Ishikawa (cell line): ENCODE results near the gene CPPED1.

Experiments
- CEBPB ChIP-seq: IDR thresholded peaks from 2 replicates; pipeline ENCODE4 v1.6.1; 2012
- CREB1 ChIP-seq: IDR thresholded peaks from 2 replicates; pipeline ENCODE4 v1.6.1; 2012; ENCODE audit warnings: low read depth
- EGR1 ChIP-seq: IDR thresholded peaks from 2 replicates; pipeline ENCODE4 v1.6.1; 2012
- EP300 ChIP-seq: IDR thresholded peaks from 2 replicates; pipeline ENCODE4 v1.6.1; 2012; ENCODE audit warnings: borderline replicate concordance
- FOXM1 ChIP-seq: IDR thresholded peaks from 2 replicates; pipeline ENCODE4 v1.6.1; 2012; ENCODE audit warnings: low read depth, borderline replicate concordance
- NFIC ChIP-seq: IDR thresholded peaks from 2 replicates; pipeline ENCODE4 v1.6.1; 2012
- RAD21 ChIP-seq: IDR thresholded peaks from 2 replicates; pipeline ENCODE4 v1.6.1; 2012; ENCODE audit warnings: low read depth
- TAF1 ChIP-seq: IDR thresholded peaks from 2 replicates; pipeline ENCODE4 v1.6.1; 2012; ENCODE audit warnings: low read depth, mild to moderate bottlenecking
- TCF12 ChIP-seq: IDR thresholded peaks from 2 replicates; pipeline ENCODE4 v1.6.1; 2012; ENCODE audit warnings: low read depth
- TEAD4 ChIP-seq: IDR thresholded peaks from 2 replicates; pipeline ENCODE4 v1.6.1; 2012
- YY1 ChIP-seq: IDR thresholded peaks from 2 replicates; pipeline ENCODE4 v1.6.1; 2012; ENCODE audit warnings: low read depth
- ZBTB7A ChIP-seq: IDR thresholded peaks from 2 replicates; pipeline ENCODE4 v1.6.1; 2012; ENCODE audit warnings: low read depth
- TF ChIP-seq, protein P1 (sequence below): IDR thresholded peaks from 2 replicates; pipeline ENCODE4 v1.6.1; 2012
- TF ChIP-seq, protein P2 (sequence below): IDR thresholded peaks from 2 replicates; pipeline ENCODE4 v1.6.1; 2012
- TF ChIP-seq, protein P3 (sequence below): IDR thresholded peaks from 2 replicates; pipeline ENCODE4 v1.6.1; 2012; ENCODE audit warnings: low read depth, mild to moderate bottlenecking

Gene CPPED1

DNA sequence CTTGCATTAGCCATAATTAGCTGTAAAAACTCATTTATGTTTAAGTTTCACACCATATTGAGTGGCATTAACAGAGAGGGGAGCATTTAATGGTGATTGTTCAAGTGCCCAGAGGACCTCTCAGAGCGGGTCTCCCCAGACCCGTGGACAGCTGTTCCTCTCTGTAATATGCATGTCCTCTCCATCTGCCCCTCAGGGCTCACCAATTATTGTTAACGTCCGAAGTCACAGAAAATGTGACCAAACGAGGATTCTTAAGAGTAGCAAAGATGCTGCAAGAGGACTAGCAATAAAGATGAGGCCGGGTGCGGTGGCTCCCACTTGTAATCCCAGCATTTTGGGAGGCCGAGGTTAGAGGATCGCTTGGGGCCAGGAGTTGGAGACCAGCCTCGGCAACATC is 130.2 kb downstream of the CPPED1 start:
- no peak for TF ChIP-seq TEAD4
- no peak for TF ChIP-seq TCF12
- TF ChIP-seq CEBPB = no peak
- no peak for TF ChIP-seq CREB1

DNA sequence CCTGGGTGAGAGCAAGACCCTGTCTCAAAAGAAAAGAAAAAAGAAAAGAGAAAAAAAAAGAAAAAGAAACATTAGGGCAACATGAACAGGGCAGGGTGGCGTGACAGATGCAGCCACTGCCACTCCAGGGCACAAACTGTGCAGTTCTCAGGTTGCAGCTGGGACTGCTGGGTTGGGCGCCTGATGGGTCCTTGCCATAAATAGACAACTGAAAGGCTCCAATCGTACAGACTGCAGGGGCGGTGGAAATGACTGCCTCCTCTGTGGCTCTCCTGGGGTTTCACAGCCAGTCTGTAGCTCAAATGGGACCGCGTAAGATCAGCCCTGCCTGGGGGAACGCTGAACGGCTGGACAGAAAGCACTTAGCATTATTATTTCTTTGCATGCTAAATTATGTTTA is 130.7 kb downstream of the CPPED1 start:
- TF ChIP-seq TEAD4 (no peak), TAF1 (no peak), ZBTB7A (no peak), EP300 (no peak), CEBPB (no peak), EGR1 (no peak), YY1 (no peak), TCF12 (no peak), RAD21 (no peak), NFIC (no peak)
- TF ChIP-seq, protein P1, sequence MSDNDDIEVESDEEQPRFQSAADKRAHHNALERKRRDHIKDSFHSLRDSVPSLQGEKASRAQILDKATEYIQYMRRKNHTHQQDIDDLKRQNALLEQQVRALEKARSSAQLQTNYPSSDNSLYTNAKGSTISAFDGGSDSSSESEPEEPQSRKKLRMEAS = no peak

DNA sequence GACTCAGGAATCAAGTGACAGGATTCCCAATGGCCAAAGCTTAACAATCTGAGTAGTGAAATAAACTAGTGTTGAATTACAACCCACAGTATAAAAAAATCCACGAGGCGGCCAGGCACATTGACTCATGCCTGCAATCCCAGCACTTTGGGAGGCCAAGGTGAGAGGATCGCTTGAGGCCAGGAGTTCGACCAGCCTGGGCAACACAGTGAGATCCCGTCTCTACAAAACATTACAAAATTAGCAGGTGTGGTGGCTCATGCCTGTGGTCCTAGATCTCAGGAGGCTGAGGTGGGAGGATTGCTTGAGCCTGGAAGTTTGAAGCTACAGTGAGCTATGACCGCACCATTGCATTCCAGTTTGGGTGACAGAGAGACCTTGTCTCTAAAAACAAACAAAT is 133.8 kb downstream of the CPPED1 start:
- TF ChIP-seq EGR1 (no peak), TCF12 (no peak), TAF1 (no peak)

DNA sequence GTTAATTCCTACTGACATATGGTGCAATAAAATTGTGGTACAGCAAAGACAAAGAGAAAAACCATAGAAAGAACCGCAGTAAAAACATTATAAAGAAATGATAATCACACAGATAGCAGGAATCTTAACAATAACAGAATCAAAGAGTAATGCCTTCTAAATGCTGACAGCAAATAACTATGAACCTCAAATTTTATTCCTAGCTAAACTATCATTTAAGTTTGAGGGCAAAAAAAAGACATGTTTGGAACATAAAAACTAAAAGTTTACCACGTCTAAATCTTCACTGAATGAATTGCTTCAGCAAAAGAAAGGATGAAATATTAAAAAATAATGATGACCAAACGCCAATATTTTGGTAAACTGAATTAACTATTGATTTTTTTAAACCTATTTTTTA is 135.8 kb downstream of the CPPED1 start:
- TF ChIP-seq, protein P2, sequence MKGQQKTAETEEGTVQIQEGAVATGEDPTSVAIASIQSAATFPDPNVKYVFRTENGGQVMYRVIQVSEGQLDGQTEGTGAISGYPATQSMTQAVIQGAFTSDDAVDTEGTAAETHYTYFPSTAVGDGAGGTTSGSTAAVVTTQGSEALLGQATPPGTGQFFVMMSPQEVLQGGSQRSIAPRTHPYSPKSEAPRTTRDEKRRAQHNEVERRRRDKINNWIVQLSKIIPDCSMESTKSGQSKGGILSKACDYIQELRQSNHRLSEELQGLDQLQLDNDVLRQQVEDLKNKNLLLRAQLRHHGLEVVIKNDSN = no peak
- TF ChIP-seq CEBPB (no peak), ZBTB7A (no peak), EGR1 (no peak), FOXM1 (no peak), CREB1 (no peak), EP300 (no peak), NFIC (no peak), YY1 (no peak)
- TF ChIP-seq, protein P3, sequence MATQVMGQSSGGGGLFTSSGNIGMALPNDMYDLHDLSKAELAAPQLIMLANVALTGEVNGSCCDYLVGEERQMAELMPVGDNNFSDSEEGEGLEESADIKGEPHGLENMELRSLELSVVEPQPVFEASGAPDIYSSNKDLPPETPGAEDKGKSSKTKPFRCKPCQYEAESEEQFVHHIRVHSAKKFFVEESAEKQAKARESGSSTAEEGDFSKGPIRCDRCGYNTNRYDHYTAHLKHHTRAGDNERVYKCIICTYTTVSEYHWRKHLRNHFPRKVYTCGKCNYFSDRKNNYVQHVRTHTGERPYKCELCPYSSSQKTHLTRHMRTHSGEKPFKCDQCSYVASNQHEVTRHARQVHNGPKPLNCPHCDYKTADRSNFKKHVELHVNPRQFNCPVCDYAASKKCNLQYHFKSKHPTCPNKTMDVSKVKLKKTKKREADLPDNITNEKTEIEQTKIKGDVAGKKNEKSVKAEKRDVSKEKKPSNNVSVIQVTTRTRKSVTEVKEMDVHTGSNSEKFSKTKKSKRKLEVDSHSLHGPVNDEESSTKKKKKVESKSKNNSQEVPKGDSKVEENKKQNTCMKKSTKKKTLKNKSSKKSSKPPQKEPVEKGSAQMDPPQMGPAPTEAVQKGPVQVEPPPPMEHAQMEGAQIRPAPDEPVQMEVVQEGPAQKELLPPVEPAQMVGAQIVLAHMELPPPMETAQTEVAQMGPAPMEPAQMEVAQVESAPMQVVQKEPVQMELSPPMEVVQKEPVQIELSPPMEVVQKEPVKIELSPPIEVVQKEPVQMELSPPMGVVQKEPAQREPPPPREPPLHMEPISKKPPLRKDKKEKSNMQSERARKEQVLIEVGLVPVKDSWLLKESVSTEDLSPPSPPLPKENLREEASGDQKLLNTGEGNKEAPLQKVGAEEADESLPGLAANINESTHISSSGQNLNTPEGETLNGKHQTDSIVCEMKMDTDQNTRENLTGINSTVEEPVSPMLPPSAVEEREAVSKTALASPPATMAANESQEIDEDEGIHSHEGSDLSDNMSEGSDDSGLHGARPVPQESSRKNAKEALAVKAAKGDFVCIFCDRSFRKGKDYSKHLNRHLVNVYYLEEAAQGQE = no peak

DNA sequence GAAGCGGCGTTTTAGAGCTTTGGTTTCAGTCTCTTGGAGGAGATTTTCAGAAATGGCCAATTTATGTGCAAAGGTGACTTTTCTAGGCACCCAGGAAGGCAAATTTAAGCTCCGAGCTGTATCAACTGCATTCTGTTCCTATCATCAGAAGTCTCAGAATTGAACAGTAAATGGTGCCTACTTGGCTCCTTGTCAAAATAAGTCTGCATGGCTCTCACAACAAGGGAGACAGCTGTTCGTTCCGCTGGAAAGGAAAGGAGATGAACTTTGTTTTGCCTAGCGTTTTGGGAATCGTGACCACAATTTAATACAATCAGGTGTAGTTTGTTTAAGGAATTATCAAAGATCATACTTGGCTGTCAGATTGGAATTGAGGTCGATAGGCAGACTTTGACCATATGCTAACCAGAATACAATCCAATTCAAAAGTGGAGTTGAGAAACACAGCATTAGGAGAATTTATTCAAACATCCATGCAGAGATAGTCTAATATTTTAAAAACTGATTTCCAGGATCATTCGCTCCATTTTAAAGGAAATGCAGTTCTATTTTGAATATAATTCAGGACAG is 139.4 kb downstream of the CPPED1 start:
- TF ChIP-seq, protein P3 = no peak
- TF ChIP-seq YY1 (no peak), RAD21 (no peak)

DNA sequence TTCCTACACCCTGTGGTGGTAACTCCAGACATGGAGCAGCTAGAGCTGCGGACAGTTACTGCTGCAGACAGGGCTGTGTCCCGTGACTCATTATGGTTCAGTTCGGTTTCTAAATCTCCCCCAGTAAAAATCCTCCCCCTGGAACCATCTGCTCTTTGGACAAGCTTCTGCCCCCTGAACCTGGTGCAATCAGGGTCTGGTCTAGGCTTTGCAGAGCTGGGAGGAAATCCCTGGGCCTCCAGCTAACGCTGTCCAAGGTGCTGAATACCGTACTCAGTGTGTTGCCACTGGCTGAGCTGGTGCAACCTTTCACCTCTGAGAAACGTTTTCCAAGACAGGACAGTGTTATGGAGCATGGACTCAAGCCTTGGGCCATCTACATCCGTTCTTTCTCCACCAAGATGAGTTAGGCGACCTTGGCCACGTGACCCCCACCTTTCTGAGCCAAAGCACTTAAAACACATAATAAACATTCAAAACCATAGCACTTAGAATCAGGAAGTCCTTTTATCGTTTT is 142.0 kb downstream of the CPPED1 start:
- TF ChIP-seq, protein P3 = peak; percentile 93
- no peak for TF ChIP-seq CREB1

DNA sequence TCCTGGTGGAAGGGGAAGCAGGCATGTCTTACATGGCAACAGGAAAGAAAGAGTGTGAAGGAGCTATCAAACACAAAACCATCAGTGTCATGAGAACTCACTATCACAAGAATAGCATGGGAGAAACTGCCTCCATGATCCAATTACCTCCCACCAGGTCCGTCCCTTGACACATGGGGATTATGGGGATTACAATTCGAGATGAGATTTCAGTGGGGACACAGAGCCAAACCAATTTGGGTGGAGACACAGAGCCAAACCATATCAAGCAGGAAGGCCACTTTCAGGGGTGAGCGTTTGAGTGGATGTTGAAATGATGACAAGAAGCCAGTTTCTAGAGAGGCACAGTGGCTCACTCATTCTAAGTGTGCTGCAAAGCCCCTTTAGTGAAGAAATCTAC is 143.8 kb downstream of the CPPED1 start:
- no peak for TF ChIP-seq NFIC
- no peak for TF ChIP-seq CEBPB
- no peak for TF ChIP-seq FOXM1
- TF ChIP-seq YY1 = no peak
- TF ChIP-seq, protein P2 = no peak
- TF ChIP-seq EP300 = no peak
- TF ChIP-seq TEAD4 = no peak
- no peak for TF ChIP-seq EGR1
- TF ChIP-seq RAD21 = no peak
- TF ChIP-seq, protein P3 = no peak
